H1 (cell line): ENCODE data around the gene ZBTB45. TPM values are rescaled to one million over a fixed set of nuclear protein-coding genes. Genes with fewer than 3 reads are reported as not detected.

Experiments
- EZH2 ChIP-seq: fragments of 200-600 bp; sonication (generic); IDR thresholded peaks from 2 replicates; pipeline ENCODE4 v1.7.1; 2012; ENCODE audit warnings: low read depth, mild to moderate bottlenecking, moderate library complexity, low read length, inconsistent platforms; ENCODE audit not compliant: severe bottlenecking
- GTF2F1 ChIP-seq: IDR thresholded peaks from 2 replicates; pipeline ENCODE4 v1.6.1; 2012; ENCODE audit warnings: low read depth, low read length, improper control_type of control experiment, borderline replicate concordance
- NANOG ChIP-seq: IDR thresholded peaks from 2 replicates; pipeline ENCODE4 v1.6.1; 2011; ENCODE audit warnings: low read length, low read depth, mild to moderate bottlenecking, inconsistent platforms; ENCODE audit not compliant: insufficient read depth, poor library complexity, severe bottlenecking
- PHF8 ChIP-seq: fragments of 200-600 bp; sonication (generic); conservative IDR thresholded peaks from 2 replicates; pipeline ENCODE4 v1.7.1; 2012; ENCODE audit warnings: low read depth, mild to moderate bottlenecking, inconsistent platforms, low read length, moderate library complexity
- POLR2AphosphoS5 ChIP-seq: IDR thresholded peaks from 2 replicates; pipeline ENCODE4 v1.6.1; 2011; ENCODE audit warnings: low read depth, low read length
- SIN3A ChIP-seq, 2 experiments: IDR thresholded peaks in 1 of 2; conservative IDR thresholded peaks in 1 of 2; 2 replicates each; pipeline ENCODE4 v1.6.1; 2011 to 2012; ENCODE audit warnings: low read length in 2 of 2, improper control_type of control experiment in 1 of 2, low read depth in 1 of 2, mild to moderate bottlenecking in 1 of 2
- SP2 ChIP-seq: IDR thresholded peaks from 2 replicates; pipeline ENCODE4 v1.6.1; 2012; ENCODE audit warnings: mild to moderate bottlenecking, low read length, inconsistent platforms
- polyA plus RNA-seq, 7 experiments: library from polyadenylated mRNA; depleted of rRNA in 3 of 7; stranded (reverse) in 5 of 7; unstranded in 2 of 7; fragments of >200 nt in 5 of 7; fragments of 200-250 nt in 2 of 7; gene quantifications; 1 replicate in 5 of 7; 2 replicates in 1 of 7; 4 replicates in 1 of 7; pipeline versions ENCODE4 v1.2.1 to v1.2.3, GENCODE V29; 2011 to 2013; ENCODE audit warnings: missing spikeins in 2 of 7, mixed read lengths in 2 of 7
- total RNA-seq: library from RNA; stranded (reverse); fragmentation: NEBNext Ultra II Directional; extraction: Animal tissue kit (Norgen Biotek cat#: 25700); gene quantifications from 2 replicates; pipeline ENCODE4 v1.2.1, GENCODE V29; 2021

The ZBTB45 gene
- total and polyA plus RNA-seq, 2 of the 8 experiments (the other 6 are each of a cell fraction or from before 2014, with no cell fraction given) = 16.9 to 17.2 TPM

DNA sequence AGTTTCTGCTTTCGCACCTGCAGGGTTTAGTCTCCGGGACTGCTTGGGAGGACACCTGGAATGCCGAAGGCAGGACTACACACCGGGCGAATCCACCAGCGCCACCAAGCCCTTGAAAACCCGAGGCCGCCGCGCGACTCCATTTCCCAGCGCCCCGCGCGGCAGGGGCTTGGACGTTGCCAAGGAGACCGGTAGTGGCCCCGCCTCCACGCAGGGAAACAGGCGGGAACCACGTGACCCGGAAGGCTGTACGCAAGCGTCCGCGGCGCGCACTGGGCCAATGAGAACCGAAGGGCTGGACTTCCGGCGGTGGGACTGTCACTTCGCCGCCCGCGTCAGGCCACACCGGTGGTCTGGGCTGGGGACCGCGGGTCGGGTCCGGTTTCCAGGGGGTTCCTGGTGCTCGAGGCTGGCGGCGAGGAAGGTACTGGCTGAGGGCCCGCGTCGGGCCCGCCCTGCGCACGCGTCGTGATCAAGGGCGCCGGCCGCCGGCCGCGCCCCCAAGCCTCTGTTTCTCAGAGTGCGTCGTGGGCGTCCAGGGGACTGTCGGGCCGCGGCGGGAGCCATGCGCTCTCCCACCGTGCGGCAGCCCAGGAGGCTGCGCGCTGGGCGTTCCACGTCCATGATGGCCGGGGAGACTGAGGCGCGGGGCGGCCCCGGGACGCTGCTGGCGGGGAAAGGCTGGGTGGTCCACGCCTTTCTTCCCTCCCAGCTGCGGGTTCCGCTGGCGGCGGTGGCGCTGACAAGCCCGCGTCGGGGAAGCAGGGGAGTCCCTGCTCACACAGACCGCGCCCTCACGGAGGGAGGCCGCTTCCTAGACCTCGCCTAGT, 52.6 kb downstream of the ZBTB45 start, which contains the start of gene ZNF324 (continued):
- TF ChIP-seq SIN3A (conservative IDR thresholded peaks at IDR 0.05 in 1 of 2, IDR thresholded peaks at IDR 0.05 in 1 of 2; ENCODE audit: low read depth in 1 of 2, low read length in 2 of 2) (peak in 1 of 2 experiments; percentile 93; a peak in 2 of 4 replicates), PHF8 (peak; percentile 55; the same call in 1 of the 2 replicates), GTF2F1 (peak; percentile 18; the same call in 1 of the 2 replicates), SP2 (no peak), NANOG (no peak), EZH2 (no peak), POLR2AphosphoS5 (no peak)
